ENCODE results near the gene MXRA7.

The MXRA7 gene

DNA sequence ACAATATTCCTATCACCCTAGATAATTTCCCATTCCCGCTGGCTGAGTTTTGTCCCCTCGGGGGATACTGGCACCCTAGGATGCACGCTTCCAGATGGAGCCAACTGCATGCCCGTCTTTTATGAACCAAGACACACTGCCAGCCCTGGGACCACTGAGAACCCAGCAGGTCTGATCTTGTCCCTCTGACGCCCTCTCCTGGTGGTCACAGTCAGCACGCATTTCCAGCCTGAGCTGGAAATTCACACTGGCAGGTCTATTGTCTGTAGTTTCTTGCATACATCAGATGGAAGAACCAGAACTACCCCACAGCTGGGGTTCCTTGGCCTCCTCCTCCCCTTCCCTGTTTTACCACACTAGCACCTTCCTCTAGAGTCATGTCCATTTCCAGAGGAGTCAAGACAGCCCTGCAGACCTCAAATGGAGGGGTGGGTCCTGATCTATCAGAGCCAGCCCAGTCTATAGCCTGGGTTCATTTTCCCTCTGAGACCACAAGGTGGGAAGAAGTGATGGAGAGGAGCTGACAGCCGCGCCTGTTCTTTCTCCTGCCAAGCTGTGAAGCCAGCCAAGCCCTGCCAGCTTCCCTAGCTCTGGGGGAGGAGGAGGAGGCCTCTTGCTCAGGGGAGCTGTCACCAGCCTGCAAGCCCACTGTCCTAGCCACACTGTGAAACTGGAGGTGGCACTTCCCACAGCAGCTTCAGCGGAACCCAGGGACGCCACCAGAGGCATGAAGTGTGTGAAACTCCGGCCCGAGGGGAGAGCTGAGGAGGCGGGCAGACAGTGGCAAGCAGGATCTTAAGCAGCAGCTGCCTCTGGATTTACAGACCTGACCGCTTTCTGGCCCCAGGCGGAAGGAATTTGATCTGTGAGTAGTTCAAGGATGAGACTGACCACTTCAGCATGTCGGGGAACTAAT, 29.3 kb downstream of the MXRA7 start:
- Histone ChIP-seq H3K4me3 (ENCODE audit: low read length, poor library complexity, severe bottlenecking) (no peak overlapping the region), H3K9me2 (replicated peaks; ENCODE audit: low read depth, low read length) (no peaks in the 10 kb centered on the region), H3K9me3 (ENCODE audit: insufficient read depth, low read depth, low read length) (no peaks in the 10 kb centered on the region), H3K9ac (ENCODE audit: low read depth, low read length, poor library complexity, severe bottlenecking) (peak overlapping the region; percentile 47), H3F3A (ENCODE audit: low read depth) (peaks cover 6% of the 10 kb centered on the region; the same call in 1 of the 2 replicates), H3K79me2 (ENCODE audit: insufficient read depth, low read length) (no peaks in the 10 kb centered on the region), H3K4me2 (ENCODE audit: low read depth, low read length, poor library complexity, severe bottlenecking) (no peak overlapping the region), H2AFZ (ENCODE audit: low read length) (no peak overlapping the region), H3K36me3 (ENCODE audit: insufficient read depth, low read length) (no peaks in the 10 kb centered on the region), H3K27me3 (ENCODE audit: insufficient read depth, low read length, poor library complexity, severe bottlenecking) (no peaks in the 10 kb centered on the region), H4K20me1 (ENCODE audit: insufficient read depth, low read length, poor library complexity, severe bottlenecking) (no peaks in the 10 kb centered on the region), H3K4me1 (ENCODE audit: insufficient read depth, low read length, poor library complexity, severe bottlenecking) (peaks cover 51% of the 10 kb centered on the region)
- TF ChIP-seq, protein P1, sequence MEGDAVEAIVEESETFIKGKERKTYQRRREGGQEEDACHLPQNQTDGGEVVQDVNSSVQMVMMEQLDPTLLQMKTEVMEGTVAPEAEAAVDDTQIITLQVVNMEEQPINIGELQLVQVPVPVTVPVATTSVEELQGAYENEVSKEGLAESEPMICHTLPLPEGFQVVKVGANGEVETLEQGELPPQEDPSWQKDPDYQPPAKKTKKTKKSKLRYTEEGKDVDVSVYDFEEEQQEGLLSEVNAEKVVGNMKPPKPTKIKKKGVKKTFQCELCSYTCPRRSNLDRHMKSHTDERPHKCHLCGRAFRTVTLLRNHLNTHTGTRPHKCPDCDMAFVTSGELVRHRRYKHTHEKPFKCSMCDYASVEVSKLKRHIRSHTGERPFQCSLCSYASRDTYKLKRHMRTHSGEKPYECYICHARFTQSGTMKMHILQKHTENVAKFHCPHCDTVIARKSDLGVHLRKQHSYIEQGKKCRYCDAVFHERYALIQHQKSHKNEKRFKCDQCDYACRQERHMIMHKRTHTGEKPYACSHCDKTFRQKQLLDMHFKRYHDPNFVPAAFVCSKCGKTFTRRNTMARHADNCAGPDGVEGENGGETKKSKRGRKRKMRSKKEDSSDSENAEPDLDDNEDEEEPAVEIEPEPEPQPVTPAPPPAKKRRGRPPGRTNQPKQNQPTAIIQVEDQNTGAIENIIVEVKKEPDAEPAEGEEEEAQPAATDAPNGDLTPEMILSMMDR (conservative IDR thresholded peaks at IDR 0.05; ENCODE audit: low read length), result peak; percentile 98
- no peak for TF ChIP-seq EZH2phosphoT487 (IDR thresholded peaks at IDR 0.05; ENCODE audit: borderline replicate concordance)

DNA sequence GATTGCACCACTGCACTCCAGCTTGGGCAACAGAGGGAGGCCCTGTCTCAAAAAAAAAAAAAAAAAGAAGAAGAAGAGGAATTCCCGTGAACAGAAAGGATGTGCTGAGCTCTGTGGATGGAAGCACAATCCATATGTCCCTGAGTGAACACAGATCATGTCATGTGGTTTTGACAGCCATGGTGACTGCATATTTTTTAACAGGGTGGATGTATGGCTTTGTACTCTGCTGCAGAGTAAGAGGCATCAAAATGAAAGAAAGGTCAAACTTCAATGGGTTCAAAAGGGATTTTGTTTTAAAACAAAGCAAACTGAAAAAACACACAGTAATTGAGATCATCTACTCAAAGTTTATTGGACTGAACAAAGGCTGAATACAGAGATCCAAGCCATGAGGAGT, 31.5 kb downstream of the MXRA7 start:
- Histone ChIP-seq H3K9me2 (replicated peaks; ENCODE audit: low read depth, low read length) (no peaks in the 10 kb centered on the region), H3K36me3 (ENCODE audit: insufficient read depth, low read length) (no peaks in the 10 kb centered on the region), H3K4me2 (ENCODE audit: low read depth, low read length, poor library complexity, severe bottlenecking) (peak overlapping the region; percentile 74), H4K20me1 (ENCODE audit: insufficient read depth, low read length, poor library complexity, severe bottlenecking) (no peaks in the 10 kb centered on the region), H3K9ac (ENCODE audit: low read depth, low read length, poor library complexity, severe bottlenecking) (peak overlapping the region; percentile 69), H3F3A (ENCODE audit: low read depth) (peaks cover 6% of the 10 kb centered on the region; the same call in 1 of the 2 replicates), H2AFZ (ENCODE audit: low read length) (no peak overlapping the region), H3K4me1 (ENCODE audit: insufficient read depth, low read length, poor library complexity, severe bottlenecking) (peaks cover 51% of the 10 kb centered on the region), H3K79me2 (ENCODE audit: insufficient read depth, low read length) (0 out of 2 replicates have a peak, but pooled peaks cover 3% of the 10 kb centered on the region), H3K9me3 (ENCODE audit: insufficient read depth, low read depth, low read length) (no peaks in the 10 kb centered on the region), H3K4me3 (ENCODE audit: low read length, poor library complexity, severe bottlenecking) (no peak overlapping the region), H3K27me3 (ENCODE audit: insufficient read depth, low read length, poor library complexity, severe bottlenecking) (no peaks in the 10 kb centered on the region)
- no peak for TF ChIP-seq EZH2phosphoT487 (IDR thresholded peaks at IDR 0.05; ENCODE audit: borderline replicate concordance)
- TF ChIP-seq, protein P1 (conservative IDR thresholded peaks at IDR 0.05; ENCODE audit: low read length), result no peak

DNA sequence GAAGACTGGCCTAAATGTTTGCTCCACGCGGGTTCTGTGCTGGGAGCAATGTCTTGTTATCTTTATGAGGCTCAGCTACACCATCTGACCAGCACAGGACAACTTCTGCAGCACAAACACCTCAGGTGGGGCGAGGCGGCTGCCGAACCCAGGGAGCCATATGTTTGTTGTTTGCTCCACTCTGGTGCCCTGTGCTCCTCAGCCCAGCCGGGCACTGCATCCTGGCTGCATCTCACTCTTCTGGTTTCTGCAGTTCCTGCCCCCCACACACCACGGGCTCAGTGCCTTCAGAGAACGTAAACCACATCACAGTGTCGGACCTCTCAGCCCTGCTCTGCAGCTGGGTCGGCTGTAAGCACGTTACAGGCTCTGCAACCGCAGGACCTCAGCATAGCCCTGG, 32.4 kb downstream of the MXRA7 start:
- no peaks in the 10 kb centered on the region for H3K27me3 ChIP-seq (ENCODE audit: insufficient read depth, low read length, poor library complexity, severe bottlenecking)
- no peaks in the 10 kb centered on the region for H4K20me1 ChIP-seq (ENCODE audit: insufficient read depth, low read length, poor library complexity, severe bottlenecking)
- H3F3A ChIP-seq (ENCODE audit: low read depth), result peaks cover 6% of the 10 kb centered on the region; the same call in 1 of the 2 replicates
- no peaks in the 10 kb centered on the region for H3K36me3 ChIP-seq (ENCODE audit: insufficient read depth, low read length)
- peak overlapping the region; percentile 55 for H3K4me3 ChIP-seq (ENCODE audit: low read length, poor library complexity, severe bottlenecking)
- peaks cover 4% of the 10 kb centered on the region; the same call in 1 of the 2 replicates for H3K79me2 ChIP-seq (ENCODE audit: insufficient read depth, low read length)
- H3K4me1 ChIP-seq (ENCODE audit: insufficient read depth, low read length, poor library complexity, severe bottlenecking), result peaks cover 54% of the 10 kb centered on the region
- H3K9me2 ChIP-seq (replicated peaks; ENCODE audit: low read depth, low read length), result no peaks in the 10 kb centered on the region
- no peaks in the 10 kb centered on the region for H3K9me3 ChIP-seq (ENCODE audit: insufficient read depth, low read depth, low read length)
- H2AFZ ChIP-seq (ENCODE audit: low read length), result peak overlapping the region; percentile 18
- H3K9ac ChIP-seq (ENCODE audit: low read depth, low read length, poor library complexity, severe bottlenecking), result peak overlapping the region; percentile 69
- H3K4me2 ChIP-seq (ENCODE audit: low read depth, low read length, poor library complexity, severe bottlenecking), result peak overlapping the region; percentile 74
- TF ChIP-seq, protein P1 (conservative IDR thresholded peaks at IDR 0.05; ENCODE audit: low read length), result no peak
- TF ChIP-seq EZH2phosphoT487 (IDR thresholded peaks at IDR 0.05; ENCODE audit: borderline replicate concordance), result no peak
